K562 (cell line): ENCODE data around the gene PHF21A. TPM values are rescaled to one million over a fixed set of nuclear protein-coding genes. Genes with fewer than 3 reads are reported as not detected.

Experiments
- ATAC-seq: fragments of 200-7000 bp; cut with Tn5 transposase; 3 replicates; pipeline ENCODE4 v1.9.1; 2020; ENCODE audit warnings: moderate library complexity
- BruUV-seq: library from RNA; stranded (reverse); fragments of 400-500 nt; replicated peaks from 2 replicates; lab custom pipeline; 2021; lab: Mats Ljungman, UMichigan
- CTCF ChIA-PET: fragments of 300-600 bp; formaldehyde crosslinking; extraction: SDS; loops from one replicate; lab custom pipeline; 2021; ENCODE audit warnings: low intra/inter-chr PET ratio; lab: Yijun Ruan, JAX
- POLR2A ChIA-PET: fragments of 300-600, 350-650 bp; sonication (Branson Sonifier 250); formaldehyde crosslinking; extraction: SDS; loops from one replicate; lab custom pipeline; 2021; ENCODE audit warnings: antibody characterized with exemption, inconsistent platforms; lab: Yijun Ruan, JAX
- DNase-seq, 4 experiments: peaks; one replicate each; pipeline versions ENCODE4 v3.0.0 to v3.0.0-alpha.2; 2011 to 2018; ENCODE audit warnings: low spot score in 3 of 4, mixed read lengths in 3 of 4; ENCODE audit errors: extremely low read depth in 1 of 4
- FAIRE-seq: peaks from 2 replicates; lab custom pipeline; 2011; peaks lifted over from hg19 to GRCh38; lab: Jason Lieb, UNC
- H2AFZ ChIP-seq: 2 replicates; pipeline ENCODE4 v1.6.0; 2011; ENCODE audit warnings: low read depth, low read length, control low read depth, inconsistent platforms
- H3K27ac ChIP-seq: fragments of 200-600 bp; 3 replicates; pipeline ENCODE4 v1.8.0; 2011; ENCODE audit warnings: low read depth, mild to moderate bottlenecking, control low read depth, inconsistent platforms, low read length, moderate library complexity, mixed read lengths; ENCODE audit errors: extremely low read depth
- H3K27me3 ChIP-seq, 2 experiments: fragments of 300-600 bp in 1 of 2; 2 replicates in 1 of 2; 3 replicates in 1 of 2; pipeline versions ENCODE4 v1.6.0 to v1.8.0; 2011; ENCODE audit warnings: inconsistent platforms in 2 of 2, low read length in 2 of 2, mild to moderate bottlenecking in 1 of 2, mixed read lengths in 1 of 2, moderate library complexity in 1 of 2; ENCODE audit not compliant: control insufficient read depth in 2 of 2, insufficient read depth in 2 of 2
- H3K36me3 ChIP-seq: fragments of 300-600 bp; 3 replicates; pipeline ENCODE4 v1.8.0; 2011; ENCODE audit warnings: mild to moderate bottlenecking, low read length, inconsistent platforms; ENCODE audit not compliant: control insufficient read depth, insufficient read depth
- H3K4me1 ChIP-seq, 2 experiments: fragments of 200-600 bp in 1 of 2; replicated peaks in 1 of 2; 2 replicates in 1 of 2; 3 replicates in 1 of 2; pipeline versions ENCODE4 v1.5.1 to v1.8.0; 2011; ENCODE audit warnings: inconsistent platforms in 2 of 2, low read length in 2 of 2, mild to moderate bottlenecking in 1 of 2, mixed read lengths in 1 of 2, moderate library complexity in 1 of 2; ENCODE audit not compliant: control insufficient read depth in 2 of 2, insufficient read depth in 2 of 2
- H3K4me2 ChIP-seq: 2 replicates; pipeline ENCODE4 v1.6.1; 2011; ENCODE audit warnings: low read length, control low read depth, inconsistent platforms, mixed read lengths; ENCODE audit not compliant: insufficient read depth
- H3K4me3 ChIP-seq: fragments of 200-600 bp; sonication (generic), shearing (Covaris generic); 2 replicates; pipeline ENCODE4 v1.5.1; 2016; ENCODE audit warnings: control low read depth, inconsistent platforms
- H3K79me2 ChIP-seq: fragments of 200-600 bp; 3 replicates; pipeline ENCODE4 v1.8.0; 2011; ENCODE audit warnings: low read length, inconsistent platforms; ENCODE audit not compliant: control insufficient read depth, insufficient read depth
- H3K9ac ChIP-seq, 2 experiments: 2 replicates each; pipeline versions ENCODE4 v1.6.0 to v1.6.1; 2011; ENCODE audit warnings: low read depth in 2 of 2, low read length in 2 of 2, control low read depth in 1 of 2, inconsistent platforms in 1 of 2, mild to moderate bottlenecking in 1 of 2, mixed read lengths in 1 of 2; ENCODE audit not compliant: insufficient read depth in 1 of 2
- H3K9me1 ChIP-seq: one replicate; pipeline ENCODE4 v1.6.0; 2011; ENCODE audit warnings: inconsistent platforms, mild to moderate bottlenecking, low read length, moderate library complexity; ENCODE audit not compliant: control insufficient read depth, insufficient read depth
- H3K9me3 ChIP-seq: replicated peaks from 2 replicates; pipeline ENCODE4 v1.5.1; 2011; ENCODE audit warnings: low read depth, low read length, inconsistent platforms; ENCODE audit not compliant: control insufficient read depth, insufficient read depth
- H4K20me1 ChIP-seq: replicated peaks from 2 replicates; pipeline ENCODE4 v1.6.1; 2011; ENCODE audit warnings: low read length, inconsistent platforms, mixed read lengths; ENCODE audit not compliant: control insufficient read depth, insufficient read depth
- POLR2G ChIP-seq: fragments of 200-400 bp; formaldehyde crosslinking; IDR thresholded peaks from 2 replicates; pipeline ENCODE4 v1.6.1; 2017; ENCODE audit warnings: low read depth, mild to moderate bottlenecking, antibody characterized with exemption, low read length, moderate library complexity
- PURB ChIP-seq: sonication (generic); formaldehyde crosslinking; IDR thresholded peaks from 2 replicates; pipeline ENCODE4 v1.9.0; 2021; ENCODE audit warnings: low read depth, mild to moderate bottlenecking, missing genetic modification reagents
- RBM15 ChIP-seq: fragments of 200-400 bp; formaldehyde crosslinking; IDR thresholded peaks from 2 replicates; pipeline ENCODE4 v1.6.1; 2018; ENCODE audit warnings: mild to moderate bottlenecking, low read length, moderate library complexity; ENCODE audit not compliant: insufficient read depth
- TBP ChIP-seq: optimal IDR thresholded peaks from 2 replicates; pipeline ENCODE3; 2011; ENCODE audit warnings: low read depth, low read length, improper control_type of control experiment
- ZNF282 ChIP-seq: sonication (generic); formaldehyde crosslinking; IDR thresholded peaks from 2 replicates; pipeline ENCODE4 v1.8.1; 2023; ENCODE audit warnings: missing genetic modification reagents
- ZNF436 ChIP-seq: fragments of 250-450, 450-650 bp; sonication (Bioruptor Pico); formaldehyde crosslinking; IDR thresholded peaks from 2 replicates; pipeline ENCODE4 v1.7.0; 2020; ENCODE audit warnings: mild to moderate bottlenecking
- ZNF589 ChIP-seq: fragments of 200-800 bp; sonication (Bioruptor generic); IDR thresholded peaks from 2 replicates; pipeline ENCODE4 v1.6.1; 2016; ENCODE audit warnings: low read depth, missing genetic modification characterization, missing compliant biosample characterization
- ZNF668 ChIP-seq: fragments of 250-450 bp; sonication (Bioruptor Pico); IDR thresholded peaks from 2 replicates; pipeline ENCODE4 v1.8.0; 2022; ENCODE audit warnings: mild to moderate bottlenecking, inconsistent platforms
- WGBS: fragments of 100-300 bp; shearing (Covaris generic); methylation state at CpG from one replicate; pipeline ENCODE4 v1.1.6; 2016; ENCODE audit warnings: low coverage, mixed read lengths; ENCODE audit not compliant: insufficient coverage; ENCODE audit errors: missing lambda C conversion rate; 5-methylcytosine and 5-hydroxymethylcytosine counted together
- in situ Hi-C: fragments of 300-500 bp; cut with MboI; formaldehyde crosslinking; loops from 4 replicates; pipeline ENCODE4 v1.15.0; 2018; ENCODE audit warnings: inconsistent platforms, mixed read lengths
- intact Hi-C: fragments of 100-400 bp; cut with micrococcal nuclease; formaldehyde crosslinking; loops from 2 replicates; pipeline ENCODE4 v1.14.2; 2022
- polyA plus RNA-seq, 8 experiments: library from polyadenylated mRNA; depleted of rRNA in 4 of 8; stranded (reverse) in 5 of 8; unstranded in 3 of 8; fragments of >200 nt; fragmentation: Nextera tagmentation in 2 of 8; fragmentation: Illumina TruSeq in 1 of 8; extraction: Ambion mirVana in 2 of 8; extraction: Trizol in 1 of 8; gene quantifications; 2 replicates each; pipeline versions ENCODE4 v1.2.1 to v1.2.3, GENCODE V29; 2011 to 2014; ENCODE audit warnings: inconsistent platforms in 1 of 8, missing spikeins in 1 of 8
- total RNA-seq, 7 experiments: library from RNA; depleted of rRNA in 6 of 7; stranded (reverse); fragments of >200 nt in 6 of 7; fragmentation: Illumina TruSeq in 2 of 7; extraction: Trizol in 2 of 7; gene quantifications; 2 replicates each; pipeline versions ENCODE4 v1.2.1 to v1.2.3, GENCODE V29; 2011 to 2021; ENCODE audit warnings: low replicate concordance in 1 of 7

Gene PHF21A
- total and polyA plus RNA-seq, 9 of the 15 experiments (the other 6 are each of a cell fraction or from before 2014, with no cell fraction given) = 1.5 to 32.4 (median 10.7) TPM

GRCh38 chr11:45928535-45929215 is 192.6 kb downstream of the PHF21A start:
- Histone ChIP-seq H3K36me3 (peaks cover 21% of the 10 kb centered on the region; the same call in 1 of the 3 replicates), H4K20me1 (no peaks in the 10 kb centered on the region; the same call in none of the 2 replicates), H2AFZ (no peak overlapping the region), H3K27me3 (no peaks in the 10 kb centered on the region), H3K4me3 (no peak overlapping the region), H3K9ac (peak overlapping the region in 1 of 2 experiments; percentile 28; a peak in 1 of 4 replicates), H3K9me3 (no peaks in the 10 kb centered on the region), H3K4me2 (no peak overlapping the region), H3K27ac (no peak overlapping the region), H3K79me2 (no peaks in the 10 kb centered on the region), H3K9me1 (no peaks in the 10 kb centered on the region)
- BruUV-seq = no TSS peak
- in situ Hi-C loops = no loop called here
- no peak for DNase-seq
- ChIA-PET POLR2A (interaction anchor here (0.7 to 1.3 kb wide), 2 partner anchors 11 to 67 kb away, joined by 3 to 4 read pairs; no protein-coding TSS in a partner anchor), CTCF (no interaction called here)
- 90% methylated on average over 9 of the region's 13 CpGs for WGBS
- no peak for FAIRE-seq
- intact Hi-C loops = no loop called here
- no peak for TF ChIP-seq RBM15
- TF ChIP-seq ZNF282 (CRISPR knock-in tag) = no peak
- TF ChIP-seq ZNF589 (CRISPR knock-in tag) = no peak
- no peak for TF ChIP-seq ZNF668
- TF ChIP-seq ZNF436 (CRISPR knock-in tag) = no peak
- TF ChIP-seq PURB (CRISPR knock-in tag) = no peak
- TF ChIP-seq POLR2G = peak; percentile 38
- no peak for TF ChIP-seq TBP
- TF ChIP-seq, all 486 proteins: peak for 1
- no peak for ATAC-seq
- H3K4me1 ChIP-seq = peaks cover 5 to 49% of the 10 kb centered on the region in 2 experiments; a peak in 3 of 5 replicates
